HG02759 (cell line): Measurements from ENCODE around the gene PLPPR3.
"Not testable (repeated sequence)": the region's sequence is repeated elsewhere in the genome, so short reads cannot be mapped to it uniquely, and the experiment has no call there.

Source experiments
- ATAC-seq: cut with Tn5 transposase; IDR thresholded peaks from one replicate; pipeline ENCODE4 v1.9.1; 2021; ENCODE audit warnings: mild to moderate bottlenecking, moderate library complexity; ENCODE audit not compliant: unreplicated experiment

Gene PLPPR3

GRCh38 chr19:853614-854220 lies 32.0 kb upstream of the PLPPR3 start:
- not testable (repeated sequence) for ATAC-seq

- ATAC-seq, result no peak
Measured at GRCh38 chr19:853014-853585, 31.3 kb upstream of the PLPPR3 start.

- no peak for ATAC-seq
Measured at GRCh38 chr19:852136-853013, 30.6 kb upstream of the PLPPR3 start, which contains the start of gene ELANE. Gene ELANE, plus strand, starts transcription at chr19:852303. Its CDS starts 26 bp downstream, at chr19:852329.

- no peak for ATAC-seq
Measured at GRCh38 chr19:850979-851335, 29.2 kb upstream of the PLPPR3 start.

- ATAC-seq, result no peak
Measured at GRCh38 chr19:850221-850978, 28.6 kb upstream of the PLPPR3 start.

- ATAC-seq, result not testable (repeated sequence)
Measured at GRCh38 chr19:849195-849594, 27.4 kb upstream of the PLPPR3 start.

- ATAC-seq, result no peak
Measured at GRCh38 chr19:848386-848921, 26.7 kb upstream of the PLPPR3 start.

- no peak for ATAC-seq
Measured at GRCh38 chr19:845707-846521, 24.2 kb upstream of the PLPPR3 start.

- ATAC-seq, result no peak
Measured at GRCh38 chr19:844546-844971, 22.8 kb upstream of the PLPPR3 start.

GRCh38 chr19:843836-844545 lies 22.2 kb upstream of the PLPPR3 start:
- ATAC-seq, result no peak

GRCh38 chr19:843180-843835 lies 21.6 kb upstream of the PLPPR3 start:
- no peak for ATAC-seq

GRCh38 chr19:842802-843179 lies 21.0 kb upstream of the PLPPR3 start:
- ATAC-seq, result not testable (repeated sequence)

GRCh38 chr19:840519-841206 lies 18.9 kb upstream of the PLPPR3 start, which contains the start of gene PRTN3:
Gene PRTN3, plus strand, starts transcription at chr19:840999. Its CDS starts 10 bp downstream, at chr19:841009.
- ATAC-seq, result no peak

GRCh38 chr19:835210-835810 lies 13.6 kb upstream of the PLPPR3 start:
- ATAC-seq, result no peak

- ATAC-seq, result no peak
Measured at GRCh38 chr19:834216-834615, 12.5 kb upstream of the PLPPR3 start.

- no peak for ATAC-seq
Measured at GRCh38 chr19:831407-832369, 9.9 kb upstream of the PLPPR3 start.
